Epidermal melanocyte (primary cell): ENCODE data around the gene CEP63.

Experiments used
- DNase-seq: peaks from one replicate; pipeline ENCODE4 v3.0.0; 2011; ENCODE audit warnings: low spot score; ENCODE audit not compliant: insufficient read length

The CEP63 gene

DNA sequence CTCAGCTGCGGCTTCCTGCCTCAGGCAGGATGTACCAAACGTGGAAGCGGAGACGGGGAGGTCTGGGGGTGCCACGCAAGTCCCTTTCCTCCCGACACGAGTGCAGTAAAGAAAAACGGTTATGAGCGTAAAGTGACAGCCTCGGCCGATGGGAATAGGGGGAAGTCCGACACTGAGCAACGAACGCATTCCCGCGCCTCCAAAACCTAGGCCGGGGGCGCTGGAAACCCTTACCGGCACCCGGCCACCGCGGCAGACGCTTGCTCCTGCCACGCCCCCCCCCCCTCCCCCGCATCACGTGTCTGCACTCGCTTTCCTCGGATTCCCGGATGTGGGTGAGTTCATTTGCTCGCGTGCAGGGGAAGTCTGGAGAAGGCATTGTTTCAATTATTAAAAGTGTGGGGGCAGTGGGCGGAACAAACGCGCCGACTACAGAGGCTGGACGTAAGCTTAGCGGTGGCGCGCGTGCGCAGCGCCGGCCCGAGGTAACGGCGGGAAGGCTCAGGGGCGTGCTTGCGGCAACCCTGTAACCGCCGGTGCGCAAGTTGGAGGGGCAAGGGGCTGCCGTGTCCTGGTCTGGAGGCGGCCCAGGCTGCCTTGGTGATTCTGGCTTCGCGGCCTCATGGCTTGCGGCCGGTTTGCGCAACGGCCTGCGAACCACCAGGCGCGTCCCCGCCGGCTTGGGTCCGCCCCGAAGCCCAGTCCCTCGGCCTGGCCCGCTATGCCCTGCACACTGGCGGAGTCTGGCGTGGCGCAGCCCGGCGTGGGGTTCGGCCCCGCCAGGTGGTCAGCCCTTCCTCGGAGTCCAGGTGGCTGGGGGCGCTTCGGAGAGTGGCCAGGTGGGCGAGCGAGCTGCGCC is at the start of gene CEP63, which contains the start of gene ANAPC13:
CEP63 (plus strand) TSS at position 340 of the 859 bp plus-strand sequence. CDS start 9,264 bp downstream, outside the sequence.
ANAPC13 (minus strand) TSS at position 268 of the 859 bp plus-strand sequence. CDS start 3,081 bp downstream, outside the sequence.
- DNase-seq, result peak; percentile 87

DNA sequence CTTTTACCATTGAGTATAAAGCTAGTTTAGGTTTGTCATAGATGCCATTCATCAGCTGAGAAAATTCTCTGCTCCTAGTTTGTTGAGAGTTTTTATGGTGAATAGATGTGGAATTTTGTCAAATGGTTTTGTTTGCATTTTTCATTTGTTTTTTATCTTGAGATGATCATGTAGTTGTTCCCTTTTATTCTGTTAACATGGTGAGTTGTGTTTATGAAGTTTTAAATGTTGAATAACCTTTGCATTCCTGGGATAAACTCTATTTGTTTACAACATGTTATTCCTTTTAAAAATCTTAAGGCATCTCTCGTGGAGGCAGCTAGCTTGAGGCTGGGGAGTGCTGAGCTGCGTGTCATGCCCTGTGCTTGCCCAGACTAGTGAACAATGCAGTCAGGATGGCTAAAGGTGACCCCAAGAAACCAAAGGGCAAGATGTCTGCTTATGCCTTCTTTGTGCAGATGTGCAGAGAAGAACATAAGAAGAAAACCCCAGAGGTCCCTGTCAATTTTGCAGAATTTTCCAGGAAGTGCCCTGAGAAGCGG is 48.6 kb upstream of the CEP63 start:
- no peak for DNase-seq

DNA sequence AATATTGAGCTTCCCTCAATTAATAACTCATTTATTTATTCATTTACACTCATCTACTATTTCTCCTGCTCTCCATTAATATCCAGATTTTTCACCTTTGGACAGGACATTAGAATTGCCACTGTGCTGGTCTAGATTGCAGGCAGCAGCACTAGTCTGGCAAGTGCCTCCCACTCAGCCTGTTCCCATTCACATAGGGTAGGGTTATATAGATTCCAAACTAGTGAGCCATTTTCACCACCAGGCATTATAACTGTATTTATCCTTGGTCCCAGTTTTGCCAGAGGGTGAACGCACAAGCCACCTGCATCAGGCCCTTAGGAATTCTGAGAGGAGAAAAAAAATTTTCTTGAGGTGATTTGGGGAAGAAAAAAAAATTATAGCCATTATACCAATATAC is 44.5 kb upstream of the CEP63 start:
- no peak for DNase-seq

DNA sequence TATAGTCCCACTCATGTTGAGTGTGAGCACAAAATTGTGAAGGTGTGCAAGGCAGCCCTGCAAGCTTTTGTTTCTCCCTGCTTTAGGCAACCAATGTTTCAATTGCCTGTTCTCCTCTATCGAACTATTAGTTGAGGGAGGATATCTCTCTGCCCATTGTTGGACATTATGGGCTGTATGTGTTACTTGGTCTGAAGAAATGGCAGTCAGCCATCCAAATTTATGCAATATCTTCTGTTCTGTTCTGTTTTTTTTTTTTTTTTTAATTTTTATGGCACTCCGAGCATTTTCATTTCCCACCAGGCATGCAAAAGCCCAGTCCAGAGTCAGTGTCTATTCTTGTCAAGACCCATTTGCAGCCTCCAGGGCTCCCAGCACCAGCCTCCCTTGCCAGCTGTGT is 44.0 kb upstream of the CEP63 start:
- DNase-seq, result no peak

DNA sequence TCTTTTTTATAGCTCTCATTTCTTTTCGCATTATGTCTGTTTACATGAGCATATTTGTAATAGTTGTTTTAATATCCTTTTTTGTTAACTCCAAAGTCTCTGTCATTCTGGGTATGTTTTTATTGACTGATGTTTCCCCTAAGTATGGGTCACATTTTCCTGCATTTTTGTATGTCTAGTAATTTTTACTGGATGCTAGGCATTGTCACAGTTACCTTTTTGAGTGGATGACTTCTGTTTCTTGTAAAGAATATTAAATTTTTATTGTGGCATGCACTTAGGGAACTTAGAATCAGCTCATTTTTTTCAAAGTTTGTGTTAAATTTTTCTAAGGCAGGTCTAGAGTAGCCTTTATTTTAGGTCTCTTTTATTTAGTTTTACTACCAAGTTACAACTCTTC is 40.8 kb upstream of the CEP63 start:
- no peak for DNase-seq

DNA sequence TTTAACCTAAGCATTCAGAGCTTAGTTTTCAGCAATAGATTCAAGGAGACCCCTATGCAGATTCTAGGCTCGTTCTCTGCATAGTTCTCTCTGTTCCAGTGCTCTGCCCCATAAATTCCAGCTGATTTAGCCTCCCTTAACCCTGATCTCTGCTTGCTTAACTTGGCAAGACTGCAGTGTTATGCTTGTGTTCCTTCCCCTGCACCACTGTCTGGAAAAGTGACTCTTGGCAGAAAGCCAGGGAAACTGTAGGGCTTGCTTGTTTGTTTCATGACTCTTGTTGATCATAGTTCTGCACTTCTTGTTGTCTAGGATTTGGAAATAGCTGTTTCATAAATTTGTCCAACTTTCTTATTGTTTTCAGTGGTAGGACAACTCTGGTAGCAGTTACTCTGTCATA is 40.2 kb upstream of the CEP63 start:
- no peak for DNase-seq

DNA sequence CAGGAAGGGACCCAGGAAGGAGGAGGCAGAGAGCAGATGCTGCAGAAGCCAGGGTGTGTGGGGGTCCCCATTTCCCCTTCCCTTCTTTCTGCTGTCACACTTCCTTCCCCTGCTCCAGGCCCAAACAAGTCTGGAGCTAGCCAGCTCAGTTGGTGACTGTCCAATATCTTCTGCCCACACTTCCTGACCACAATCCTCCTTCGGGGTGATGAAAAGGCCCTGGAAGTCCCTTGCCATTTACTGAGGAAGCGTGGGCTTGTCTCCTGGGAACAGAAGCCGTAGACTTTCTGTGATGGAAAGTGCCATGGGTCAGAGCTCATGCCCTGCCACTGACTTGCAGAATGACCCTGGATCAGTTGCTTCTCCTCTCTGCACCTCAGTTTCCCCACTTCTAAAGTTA is 39.1 kb upstream of the CEP63 start:
- DNase-seq, result no peak

DNA sequence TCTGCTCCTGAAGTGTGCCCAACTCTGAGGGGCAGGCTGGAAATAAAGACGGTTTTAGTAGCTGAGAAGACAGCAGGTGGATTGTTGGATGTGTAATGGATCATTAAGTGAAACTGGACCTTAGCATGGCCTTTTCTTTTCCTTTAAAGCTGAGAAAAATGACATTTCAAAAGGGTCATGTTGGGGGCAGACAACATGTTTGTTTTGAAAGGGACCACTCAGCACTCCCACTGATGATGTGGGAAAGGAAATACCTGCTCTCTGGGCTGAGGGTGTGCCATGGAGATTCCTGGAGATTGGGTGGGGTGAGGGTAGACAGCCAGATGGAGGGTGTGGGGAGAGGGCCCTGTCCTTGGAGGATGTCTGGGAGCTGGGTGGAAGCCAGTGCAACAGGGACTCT is 38.5 kb upstream of the CEP63 start:
- DNase-seq, result no peak

DNA sequence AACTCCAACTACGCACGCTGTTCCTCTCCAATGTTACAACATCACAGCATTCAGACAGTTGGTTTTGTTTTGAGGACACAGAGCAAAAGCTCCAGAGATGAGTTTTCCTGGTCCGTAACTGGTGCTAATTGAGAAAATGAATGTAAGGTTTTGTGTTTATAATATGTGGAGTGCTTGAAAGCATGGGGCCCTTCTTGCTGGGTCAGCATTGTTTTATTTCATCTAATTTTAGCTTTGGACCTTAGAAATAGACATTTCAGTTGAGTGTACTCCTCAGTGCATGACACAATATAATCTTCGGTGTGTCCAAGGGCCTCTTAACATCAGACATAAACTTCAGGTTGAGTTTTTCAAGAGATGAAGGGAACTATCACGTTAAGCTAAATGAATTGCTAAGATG is 37.2 kb upstream of the CEP63 start:
- DNase-seq, result no peak

DNA sequence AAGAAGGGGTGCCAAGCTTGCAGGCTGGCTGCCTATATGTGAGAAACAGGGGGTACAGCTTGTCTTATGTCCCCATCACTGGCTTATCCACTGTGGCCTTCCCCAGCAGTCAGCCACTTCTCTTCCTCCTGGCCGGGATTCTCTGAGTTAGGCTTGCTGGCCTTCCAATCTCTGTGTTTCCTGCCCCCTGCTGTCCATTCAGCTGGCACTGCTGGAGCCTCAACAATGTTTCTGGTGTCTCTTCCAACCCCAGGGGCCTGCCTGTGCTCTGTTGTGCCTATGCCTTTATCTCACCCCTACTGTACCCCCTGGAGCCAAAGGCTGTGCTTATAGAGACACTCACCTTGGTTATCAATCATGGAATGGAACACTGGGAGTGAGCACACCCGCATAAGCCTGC is 36.6 kb upstream of the CEP63 start:
- DNase-seq, result no peak

DNA sequence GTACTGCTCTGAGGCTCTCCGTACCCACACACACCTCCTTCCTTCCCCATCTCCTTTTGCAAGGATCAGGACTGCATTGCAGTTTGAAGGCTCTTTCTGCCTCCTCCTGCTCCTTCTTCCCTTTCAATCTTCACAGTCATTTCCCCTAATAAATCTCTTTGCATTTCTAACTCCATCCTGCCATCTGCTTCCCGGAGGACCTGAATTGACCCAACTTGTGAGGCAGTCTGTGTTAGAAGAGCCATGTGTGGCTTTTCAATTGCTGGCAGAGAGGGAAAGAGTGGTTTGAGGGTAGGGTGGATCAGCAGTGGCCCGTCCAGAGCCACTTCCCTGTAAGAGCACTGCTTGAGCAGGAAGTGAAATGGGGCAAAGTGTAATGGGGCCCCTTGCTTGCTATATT is 35.9 kb upstream of the CEP63 start:
- DNase-seq, result no peak

DNA sequence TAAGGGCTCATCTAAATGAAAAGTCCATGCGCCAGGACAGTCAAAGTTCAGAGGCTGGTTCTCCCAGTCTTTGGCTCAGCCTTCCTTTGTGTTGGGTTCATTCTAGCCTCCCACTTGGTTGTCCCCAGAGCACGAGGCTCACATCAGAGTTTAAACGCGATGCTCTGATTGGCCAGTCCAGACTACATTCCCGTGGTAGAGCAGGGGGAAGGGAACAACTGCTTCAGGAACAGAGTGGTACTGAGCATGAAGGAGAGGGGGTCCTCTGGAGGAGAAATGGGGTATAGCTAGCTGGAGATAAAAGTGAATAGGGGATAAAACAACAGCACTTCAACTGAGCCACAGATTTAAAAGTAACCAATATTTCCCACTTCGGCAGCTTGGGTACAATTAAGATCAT is 32.2 kb upstream of the CEP63 start:
- no peak for DNase-seq

DNA sequence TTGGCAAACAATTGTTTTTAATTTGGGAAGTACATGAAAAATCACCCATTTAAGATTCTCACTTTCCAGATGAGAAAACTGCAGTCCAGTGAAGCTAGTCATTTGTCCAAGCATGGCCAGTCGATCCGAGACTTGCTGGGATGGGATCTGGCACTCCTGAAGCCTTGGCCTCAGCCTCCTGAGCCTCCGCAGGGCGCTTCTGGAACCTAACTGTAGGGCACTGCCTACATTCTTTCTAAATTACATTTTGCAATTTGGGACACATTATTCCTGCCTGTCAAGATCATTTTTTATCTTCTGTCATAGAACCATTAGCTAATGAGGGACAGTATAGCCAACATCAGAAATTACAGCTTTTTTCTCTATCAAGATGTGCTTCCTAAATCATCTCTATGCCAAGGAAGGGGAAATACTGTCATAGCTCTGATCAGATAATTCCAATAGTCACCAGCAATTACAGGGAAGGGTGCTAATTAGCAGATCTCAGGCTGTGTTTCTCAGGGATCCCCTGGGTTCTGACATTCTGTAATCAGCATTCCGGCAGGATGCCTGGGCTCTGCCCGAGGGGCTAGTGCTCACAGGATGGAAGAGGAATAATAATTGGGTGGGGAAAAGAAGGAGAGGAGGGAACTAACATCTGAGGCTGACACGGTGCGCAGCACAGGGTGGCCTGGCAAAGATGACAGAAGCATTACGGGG is 28.3 kb upstream of the CEP63 start:
- no peak for DNase-seq

DNA sequence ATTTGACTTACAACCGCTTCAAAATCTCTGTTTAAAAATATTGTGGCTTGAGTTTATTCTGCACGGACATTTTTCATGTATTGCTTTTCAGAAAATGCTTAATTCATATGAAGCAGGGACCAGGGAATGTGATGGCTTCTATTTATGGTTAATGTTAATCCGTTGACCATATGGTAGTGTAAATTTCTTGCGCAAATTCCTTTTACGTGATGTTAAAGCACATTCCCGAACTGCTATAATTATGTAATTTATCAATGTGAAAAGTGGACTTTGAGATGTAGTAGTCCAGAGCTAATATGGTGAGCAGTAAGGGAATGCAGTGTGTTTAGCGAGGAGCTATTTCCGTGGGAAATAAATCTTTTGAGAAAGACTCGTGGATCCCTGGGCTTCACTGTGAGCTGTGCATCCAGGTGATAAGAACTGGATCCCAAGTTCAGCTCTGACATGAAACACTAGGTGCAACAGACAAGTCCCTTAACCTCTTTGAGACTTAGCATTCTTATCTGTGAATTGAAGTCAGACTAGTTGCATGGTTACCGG is 27.4 kb upstream of the CEP63 start:
- DNase-seq, result no peak

DNA sequence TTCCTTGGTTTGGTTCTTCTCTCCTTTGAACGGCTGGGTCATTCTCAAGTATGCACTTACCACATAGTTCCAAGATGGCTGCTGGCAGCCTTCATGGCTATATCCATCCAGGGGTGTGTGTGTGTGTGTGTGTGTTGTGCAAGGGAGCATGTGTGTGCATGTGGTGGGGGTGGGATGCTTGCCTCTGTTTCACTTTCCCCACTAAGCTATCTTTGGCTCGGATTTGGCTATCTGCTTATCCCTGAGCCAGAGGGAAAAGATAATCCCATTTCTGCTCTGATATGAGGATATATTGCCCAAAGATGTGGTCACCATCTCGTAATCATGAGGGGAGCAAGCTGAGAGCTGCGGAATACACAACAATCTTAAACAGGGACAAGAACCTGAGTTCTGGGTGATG is 26.3 kb upstream of the CEP63 start:
- no peak for DNase-seq

DNA sequence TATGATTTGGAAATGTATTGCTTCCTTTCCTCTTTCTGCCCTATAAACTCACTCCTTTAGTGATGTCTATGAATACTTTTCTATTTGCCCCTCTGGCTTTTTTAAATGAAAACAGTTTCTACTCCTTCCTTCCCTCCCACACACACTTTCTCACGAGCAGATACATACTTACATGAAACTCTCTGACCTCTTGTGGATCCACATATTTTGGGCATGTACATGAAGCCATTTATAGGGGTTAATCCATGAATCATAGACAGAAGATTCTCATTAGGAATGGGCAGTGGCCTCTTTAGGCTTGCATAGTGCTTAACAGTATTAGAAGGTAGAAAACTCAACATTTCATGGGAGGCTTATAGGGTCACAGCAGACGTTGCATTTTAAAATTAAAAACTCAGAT is 24.9 kb upstream of the CEP63 start:
- DNase-seq, result no peak

DNA sequence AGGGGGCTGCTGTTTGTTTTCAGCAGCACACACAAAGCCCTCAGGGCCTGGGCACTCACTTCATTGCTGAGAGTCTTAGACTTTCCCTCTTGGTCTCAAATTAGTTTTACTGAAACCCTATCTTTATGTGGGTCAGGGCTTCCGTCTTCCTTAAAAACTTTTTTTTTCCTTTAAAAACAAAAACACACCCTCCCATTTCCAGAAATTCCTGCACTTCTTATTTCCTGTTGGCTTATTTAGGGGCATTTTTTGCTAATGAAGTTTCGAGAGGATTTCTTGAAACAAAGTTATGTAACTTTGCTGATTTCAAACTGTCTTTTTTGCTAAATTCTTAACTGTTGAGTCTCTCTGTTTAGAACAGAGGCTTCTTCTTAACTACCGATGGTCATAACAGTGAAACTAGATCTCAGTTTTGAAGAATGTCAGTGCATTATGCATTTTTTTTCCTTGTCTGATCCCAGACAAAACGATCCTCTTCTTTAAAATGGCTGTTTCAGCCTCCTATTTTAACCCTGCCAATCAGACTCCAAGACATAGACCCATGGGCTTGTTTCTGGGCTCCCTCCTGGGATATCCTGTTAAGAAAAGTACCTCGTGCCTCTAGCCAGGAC is 23.4 kb upstream of the CEP63 start:
- peak; percentile 25 for DNase-seq

DNA sequence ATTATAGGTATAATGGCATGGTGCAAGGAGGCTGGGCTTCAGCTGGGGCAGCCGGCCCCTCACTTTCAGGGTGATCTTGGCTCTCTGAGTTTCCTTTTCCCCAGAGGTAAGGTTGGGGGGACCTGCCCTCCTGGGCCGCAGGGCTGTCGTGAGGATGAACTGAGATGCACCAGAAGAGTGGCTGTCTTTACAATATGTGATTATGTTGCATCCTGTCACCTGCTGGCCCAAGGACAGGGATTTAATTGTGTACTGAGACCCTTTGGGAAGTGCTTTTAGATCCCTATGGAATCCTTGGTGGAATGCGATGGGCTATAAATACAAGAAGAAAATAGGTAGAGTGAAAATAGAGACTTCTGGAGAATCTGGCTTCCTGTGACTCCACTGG is 22.2 kb upstream of the CEP63 start:
- no peak for DNase-seq

DNA sequence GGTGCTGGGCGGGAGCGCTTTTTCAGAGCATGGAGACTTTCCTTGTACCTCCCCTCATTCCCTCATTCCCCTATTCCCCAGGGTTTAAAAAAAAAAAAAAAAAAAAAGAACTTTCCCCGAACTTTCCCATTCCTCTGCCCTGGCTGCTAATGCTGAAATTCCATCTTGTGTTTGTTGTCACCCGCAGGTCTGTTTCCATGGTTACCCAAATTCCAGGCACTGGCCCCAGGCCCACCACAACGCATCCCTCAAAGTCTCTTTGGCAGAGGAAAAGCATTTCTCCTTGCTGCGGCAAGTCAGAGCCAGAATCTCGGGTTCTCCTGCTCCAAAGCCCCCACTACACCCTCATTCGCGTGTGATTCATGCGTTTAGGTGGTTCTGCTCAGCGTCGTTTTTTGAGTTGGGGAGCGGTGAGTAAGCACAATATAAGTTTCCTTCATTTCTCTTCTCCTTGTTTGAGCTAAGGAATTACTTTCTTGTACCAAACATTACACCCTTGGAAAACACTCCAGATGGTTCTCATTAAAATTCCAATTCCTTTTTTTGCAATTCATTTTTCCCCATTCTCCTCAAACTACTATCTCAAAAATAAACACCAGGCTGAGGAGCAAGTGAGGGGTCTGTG is 21.7 kb upstream of the CEP63 start:
- DNase-seq, result peak; percentile 22

DNA sequence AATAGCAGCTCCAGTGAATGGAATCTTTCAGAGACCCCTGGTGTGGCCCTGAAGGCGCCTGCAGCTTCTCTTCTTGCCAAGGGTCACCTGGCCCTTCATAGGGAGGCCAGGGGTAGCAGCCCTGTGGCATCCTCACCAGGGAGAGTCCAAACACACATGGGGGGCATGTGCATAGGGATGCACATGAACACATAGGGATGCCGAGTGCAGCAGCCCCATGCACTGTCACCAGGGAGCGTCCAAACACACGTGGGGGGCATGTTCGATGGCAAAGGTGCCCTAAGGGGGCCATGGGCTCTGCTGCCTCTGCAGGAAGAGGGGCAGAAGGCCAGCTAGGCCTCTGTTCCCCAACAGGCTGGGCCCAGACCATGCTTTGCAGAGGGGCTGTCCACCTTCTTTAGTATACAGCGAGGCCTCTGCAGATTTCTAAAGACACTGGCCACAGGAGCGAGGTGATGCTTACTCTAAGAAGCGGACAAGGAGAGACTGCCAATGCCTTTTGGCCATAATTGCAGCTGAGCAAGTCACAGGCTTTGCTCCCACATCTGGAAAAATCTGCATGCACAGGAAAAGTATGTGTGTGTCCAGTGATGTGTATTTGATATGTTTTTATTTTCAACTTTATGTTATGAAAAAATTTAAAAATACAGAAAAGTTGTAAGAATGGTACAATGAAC is 21.0 kb upstream of the CEP63 start:
- DNase-seq, result no peak

DNA sequence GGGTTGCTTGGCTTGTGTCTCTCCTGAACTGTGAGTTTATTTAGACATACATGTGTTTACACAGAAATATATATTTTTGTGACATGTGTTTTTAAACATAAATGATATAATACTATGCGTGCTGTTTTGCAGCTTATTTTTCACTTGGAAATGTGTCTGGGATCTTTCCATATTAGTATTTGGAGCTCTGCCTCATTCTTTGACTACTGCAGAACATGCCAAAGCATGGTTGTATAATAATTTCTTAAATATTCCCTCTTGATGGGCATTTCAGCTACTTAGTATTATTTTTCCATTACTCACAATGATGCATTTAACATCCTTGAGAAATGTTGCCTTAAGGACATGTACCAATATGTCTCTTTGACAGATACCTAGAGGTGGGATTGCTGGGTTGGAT is 19.5 kb upstream of the CEP63 start:
- DNase-seq, result no peak
